ENCODE data around the gene USHBP1. TPM values are rescaled to one million over a fixed set of nuclear protein-coding genes. Genes with fewer than 3 reads are reported as not detected.

The USHBP1 gene
- total and polyA plus RNA-seq, 2 of the 13 experiments (the other 11 are each of a cell fraction or from before 2014, with no cell fraction given), result 0.15 to 1.5 TPM

DNA sequence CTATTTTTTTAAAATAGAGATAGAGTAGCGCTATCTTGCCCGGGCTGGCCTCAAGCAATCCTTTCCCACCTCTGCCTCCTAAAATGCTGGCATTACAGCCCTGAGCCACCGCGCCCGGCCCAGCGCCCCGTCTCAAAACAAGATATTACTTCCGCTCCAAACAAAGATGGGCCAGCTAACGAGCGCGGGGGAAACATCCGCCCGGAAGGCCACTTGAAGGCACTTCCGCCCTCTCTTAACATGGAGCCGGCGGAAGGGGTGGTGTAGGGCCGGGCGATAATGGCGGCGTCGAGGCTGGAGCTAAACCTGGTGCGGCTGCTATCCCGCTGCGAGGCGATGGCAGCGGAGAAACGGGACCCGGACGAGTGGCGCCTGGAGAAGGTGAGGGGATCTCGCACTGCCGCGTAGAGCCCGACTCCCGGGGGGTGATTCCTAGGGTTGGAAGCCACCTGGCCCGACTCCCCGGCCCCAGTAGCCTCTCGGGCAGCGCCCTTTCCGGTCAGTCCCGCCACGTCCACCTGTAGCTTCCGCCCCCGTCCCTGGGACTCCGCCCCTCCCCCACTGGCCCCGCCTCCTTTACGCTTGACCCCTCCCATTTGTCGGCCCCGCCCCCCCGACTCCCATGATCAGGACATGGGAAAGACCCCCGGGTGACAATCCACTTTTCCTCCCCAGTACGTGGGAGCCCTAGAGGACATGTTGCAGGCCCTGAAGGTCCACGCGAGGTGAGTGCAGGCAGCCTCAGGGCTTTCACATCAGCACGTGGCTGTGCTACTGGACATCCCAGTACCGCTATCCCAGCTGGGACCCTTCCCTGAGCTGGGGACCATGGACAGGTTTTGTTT lies 49.2 kb downstream of the USHBP1 start, which contains the start of gene USE1 (continued):
- TF ChIP-seq AGO1 (IDR thresholded peaks at IDR 0.05; ENCODE audit: low read depth, low read length, poor library complexity, severe bottlenecking) (peak; percentile 64), SMYD3 (CRISPR knock-in tag; IDR thresholded peaks at IDR 0.05) (no peak), FLYWCH1 (CRISPR knock-in tag; IDR thresholded peaks at IDR 0.05) (no peak), KDM5B (CRISPR knock-in tag; IDR thresholded peaks at IDR 0.05; ENCODE audit: borderline replicate concordance) (peak; percentile 94), NCOA5 (CRISPR knock-in tag; IDR thresholded peaks at IDR 0.05) (no peak), TEAD3 (CRISPR knock-in tag; optimal IDR thresholded peaks at IDR 0.05; ENCODE audit: borderline replicate concordance) (peak; percentile 12), TOPORS (CRISPR knock-in tag; IDR thresholded peaks at IDR 0.05) (no peak), ZNF709 (CRISPR knock-in tag; IDR thresholded peaks at IDR 0.05) (peak; percentile 85; the same call in 1 of the 2 replicates), ATF1 (CRISPR knock-in tag; IDR thresholded peaks at IDR 0.05) (peak; percentile 69; the same call in 1 of the 2 replicates), ZNF792 (CRISPR knock-in tag; IDR thresholded peaks at IDR 0.05) (no peak)
- TF ChIP-seq, protein P1, sequence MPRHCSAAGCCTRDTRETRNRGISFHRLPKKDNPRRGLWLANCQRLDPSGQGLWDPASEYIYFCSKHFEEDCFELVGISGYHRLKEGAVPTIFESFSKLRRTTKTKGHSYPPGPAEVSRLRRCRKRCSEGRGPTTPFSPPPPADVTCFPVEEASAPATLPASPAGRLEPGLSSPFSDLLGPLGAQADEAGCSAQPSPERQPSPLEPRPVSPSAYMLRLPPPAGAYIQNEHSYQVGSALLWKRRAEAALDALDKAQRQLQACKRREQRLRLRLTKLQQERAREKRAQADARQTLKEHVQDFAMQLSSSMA (CRISPR knock-in tag; IDR thresholded peaks at IDR 0.05), result no peak
- TF ChIP-seq, protein P2, sequence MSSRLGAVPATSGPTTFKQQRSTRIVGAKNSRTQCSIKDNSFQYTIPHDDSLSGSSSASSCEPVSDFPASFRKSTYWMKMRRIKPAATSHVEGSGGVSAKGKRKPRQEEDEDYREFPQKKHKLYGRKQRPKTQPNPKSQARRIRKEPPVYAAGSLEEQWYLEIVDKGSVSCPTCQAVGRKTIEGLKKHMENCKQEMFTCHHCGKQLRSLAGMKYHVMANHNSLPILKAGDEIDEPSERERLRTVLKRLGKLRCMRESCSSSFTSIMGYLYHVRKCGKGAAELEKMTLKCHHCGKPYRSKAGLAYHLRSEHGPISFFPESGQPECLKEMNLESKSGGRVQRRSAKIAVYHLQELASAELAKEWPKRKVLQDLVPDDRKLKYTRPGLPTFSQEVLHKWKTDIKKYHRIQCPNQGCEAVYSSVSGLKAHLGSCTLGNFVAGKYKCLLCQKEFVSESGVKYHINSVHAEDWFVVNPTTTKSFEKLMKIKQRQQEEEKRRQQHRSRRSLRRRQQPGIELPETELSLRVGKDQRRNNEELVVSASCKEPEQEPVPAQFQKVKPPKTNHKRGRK (CRISPR knock-in tag; IDR thresholded peaks at IDR 0.05), result no peak
- TF ChIP-seq, protein P3, sequence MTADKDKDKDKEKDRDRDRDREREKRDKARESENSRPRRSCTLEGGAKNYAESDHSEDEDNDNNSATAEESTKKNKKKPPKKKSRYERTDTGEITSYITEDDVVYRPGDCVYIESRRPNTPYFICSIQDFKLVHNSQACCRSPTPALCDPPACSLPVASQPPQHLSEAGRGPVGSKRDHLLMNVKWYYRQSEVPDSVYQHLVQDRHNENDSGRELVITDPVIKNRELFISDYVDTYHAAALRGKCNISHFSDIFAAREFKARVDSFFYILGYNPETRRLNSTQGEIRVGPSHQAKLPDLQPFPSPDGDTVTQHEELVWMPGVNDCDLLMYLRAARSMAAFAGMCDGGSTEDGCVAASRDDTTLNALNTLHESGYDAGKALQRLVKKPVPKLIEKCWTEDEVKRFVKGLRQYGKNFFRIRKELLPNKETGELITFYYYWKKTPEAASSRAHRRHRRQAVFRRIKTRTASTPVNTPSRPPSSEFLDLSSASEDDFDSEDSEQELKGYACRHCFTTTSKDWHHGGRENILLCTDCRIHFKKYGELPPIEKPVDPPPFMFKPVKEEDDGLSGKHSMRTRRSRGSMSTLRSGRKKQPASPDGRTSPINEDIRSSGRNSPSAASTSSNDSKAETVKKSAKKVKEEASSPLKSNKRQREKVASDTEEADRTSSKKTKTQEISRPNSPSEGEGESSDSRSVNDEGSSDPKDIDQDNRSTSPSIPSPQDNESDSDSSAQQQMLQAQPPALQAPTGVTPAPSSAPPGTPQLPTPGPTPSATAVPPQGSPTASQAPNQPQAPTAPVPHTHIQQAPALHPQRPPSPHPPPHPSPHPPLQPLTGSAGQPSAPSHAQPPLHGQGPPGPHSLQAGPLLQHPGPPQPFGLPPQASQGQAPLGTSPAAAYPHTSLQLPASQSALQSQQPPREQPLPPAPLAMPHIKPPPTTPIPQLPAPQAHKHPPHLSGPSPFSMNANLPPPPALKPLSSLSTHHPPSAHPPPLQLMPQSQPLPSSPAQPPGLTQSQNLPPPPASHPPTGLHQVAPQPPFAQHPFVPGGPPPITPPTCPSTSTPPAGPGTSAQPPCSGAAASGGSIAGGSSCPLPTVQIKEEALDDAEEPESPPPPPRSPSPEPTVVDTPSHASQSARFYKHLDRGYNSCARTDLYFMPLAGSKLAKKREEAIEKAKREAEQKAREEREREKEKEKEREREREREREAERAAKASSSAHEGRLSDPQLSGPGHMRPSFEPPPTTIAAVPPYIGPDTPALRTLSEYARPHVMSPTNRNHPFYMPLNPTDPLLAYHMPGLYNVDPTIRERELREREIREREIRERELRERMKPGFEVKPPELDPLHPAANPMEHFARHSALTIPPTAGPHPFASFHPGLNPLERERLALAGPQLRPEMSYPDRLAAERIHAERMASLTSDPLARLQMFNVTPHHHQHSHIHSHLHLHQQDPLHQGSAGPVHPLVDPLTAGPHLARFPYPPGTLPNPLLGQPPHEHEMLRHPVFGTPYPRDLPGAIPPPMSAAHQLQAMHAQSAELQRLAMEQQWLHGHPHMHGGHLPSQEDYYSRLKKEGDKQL (CRISPR knock-in tag; IDR thresholded peaks at IDR 0.05; ENCODE audit: low read depth), result no peak
- TF ChIP-seq, protein P4, sequence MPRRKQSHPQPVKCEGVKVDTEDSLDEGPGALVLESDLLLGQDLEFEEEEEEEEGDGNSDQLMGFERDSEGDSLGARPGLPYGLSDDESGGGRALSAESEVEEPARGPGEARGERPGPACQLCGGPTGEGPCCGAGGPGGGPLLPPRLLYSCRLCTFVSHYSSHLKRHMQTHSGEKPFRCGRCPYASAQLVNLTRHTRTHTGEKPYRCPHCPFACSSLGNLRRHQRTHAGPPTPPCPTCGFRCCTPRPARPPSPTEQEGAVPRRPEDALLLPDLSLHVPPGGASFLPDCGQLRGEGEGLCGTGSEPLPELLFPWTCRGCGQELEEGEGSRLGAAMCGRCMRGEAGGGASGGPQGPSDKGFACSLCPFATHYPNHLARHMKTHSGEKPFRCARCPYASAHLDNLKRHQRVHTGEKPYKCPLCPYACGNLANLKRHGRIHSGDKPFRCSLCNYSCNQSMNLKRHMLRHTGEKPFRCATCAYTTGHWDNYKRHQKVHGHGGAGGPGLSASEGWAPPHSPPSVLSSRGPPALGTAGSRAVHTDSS (CRISPR knock-in tag; conservative IDR thresholded peaks at IDR 0.05), result no peak
- TF ChIP-seq, protein P5, sequence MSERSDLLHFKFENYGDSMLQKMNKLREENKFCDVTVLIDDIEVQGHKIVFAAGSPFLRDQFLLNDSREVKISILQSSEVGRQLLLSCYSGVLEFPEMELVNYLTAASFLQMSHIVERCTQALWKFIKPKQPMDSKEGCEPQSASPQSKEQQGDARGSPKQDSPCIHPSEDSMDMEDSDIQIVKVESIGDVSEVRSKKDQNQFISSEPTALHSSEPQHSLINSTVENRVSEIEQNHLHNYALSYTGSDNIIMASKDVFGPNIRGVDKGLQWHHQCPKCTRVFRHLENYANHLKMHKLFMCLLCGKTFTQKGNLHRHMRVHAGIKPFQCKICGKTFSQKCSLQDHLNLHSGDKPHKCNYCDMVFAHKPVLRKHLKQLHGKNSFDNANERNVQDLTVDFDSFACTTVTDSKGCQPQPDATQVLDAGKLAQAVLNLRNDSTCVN (CRISPR knock-in tag; IDR thresholded peaks at IDR 0.05; ENCODE audit: borderline replicate concordance), result no peak

Data from HepG2 (cell line).